NCI-H2196 treated with DMSO at 0.1 percent for 48 hours (cell line): ENCODE results near the gene GID8.

Experiments
- DNase-seq: peaks from one replicate; lab custom pipeline; 2025; ENCODE audit not compliant: unreplicated experiment; lab: John Stamatoyannopoulos, UW

GID8 gene

GRCh38 chr20:62941792-62942191 lies 3.8 kb downstream of the GID8 start:
- DNase-seq = no peak

GRCh38 chr20:62942456-62942855 lies 4.5 kb downstream of the GID8 start:
- no peak for DNase-seq

DNA sequence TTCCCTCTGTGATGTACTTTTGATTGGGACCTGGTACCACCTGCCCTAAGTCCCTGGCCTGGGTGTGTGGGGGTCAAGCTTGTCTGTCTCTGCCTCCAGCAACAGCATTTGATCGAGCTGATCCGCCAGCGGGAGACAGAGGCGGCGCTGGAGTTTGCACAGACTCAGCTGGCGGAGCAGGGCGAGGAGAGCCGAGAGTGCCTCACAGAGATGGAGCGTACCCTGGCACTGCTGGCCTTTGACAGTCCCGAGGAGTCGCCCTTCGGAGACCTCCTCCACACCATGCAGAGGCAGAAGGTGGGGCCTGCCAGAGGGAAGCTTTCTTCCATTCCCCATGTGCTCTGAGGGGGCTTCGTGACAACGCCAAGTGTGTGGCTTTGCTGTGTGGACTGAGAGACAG lies 5.4 kb downstream of the GID8 start:
- no peak for DNase-seq

GRCh38 chr20:62944184-62944583 lies 6.2 kb downstream of the GID8 start:
- no peak for DNase-seq

DNA sequence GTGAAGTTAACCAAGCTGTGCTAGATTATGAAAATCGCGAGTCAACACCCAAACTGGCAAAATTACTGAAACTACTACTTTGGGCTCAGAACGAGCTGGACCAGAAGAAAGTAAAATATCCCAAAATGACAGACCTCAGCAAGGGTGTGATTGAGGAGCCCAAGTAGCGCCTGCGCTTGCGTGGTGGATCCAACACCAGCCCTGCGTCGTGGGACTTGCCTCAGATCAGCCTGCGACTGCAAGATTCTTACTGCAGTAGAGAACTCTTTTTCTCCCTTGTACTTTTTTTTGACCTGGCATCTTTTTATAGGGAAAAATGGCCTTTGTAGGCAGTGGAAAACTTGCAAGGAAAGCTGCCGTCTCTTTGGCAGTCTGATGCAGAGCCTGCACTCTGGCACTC lies 6.8 kb downstream of the GID8 start:
- no peak for DNase-seq

DNA sequence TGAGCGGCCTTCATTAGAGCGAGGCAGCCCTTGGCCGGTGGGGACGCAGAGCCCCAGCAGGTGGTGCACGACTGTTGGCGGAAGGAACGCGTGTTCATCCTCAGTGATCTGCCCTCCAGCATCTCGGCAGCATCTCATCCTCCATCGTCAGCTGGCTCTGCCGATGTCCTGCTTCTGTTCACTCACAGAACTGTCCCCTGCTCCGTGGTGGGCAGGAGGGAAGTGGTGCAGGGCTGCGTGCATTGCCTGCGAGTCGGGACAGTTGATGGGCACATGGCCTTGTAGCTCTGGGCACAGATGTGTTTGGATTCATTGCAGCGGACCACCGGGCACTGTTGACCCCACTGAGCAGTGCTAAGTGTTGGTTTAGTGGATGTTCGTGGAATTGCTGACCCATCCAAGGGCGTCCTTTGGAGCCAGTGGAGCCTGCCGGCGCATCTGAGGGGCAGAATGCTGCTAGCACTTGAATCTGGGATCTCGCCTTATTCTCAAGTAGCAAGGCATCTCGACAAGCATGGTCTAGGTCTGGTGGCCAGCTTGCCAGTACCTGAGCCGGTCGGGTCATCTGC lies 7.9 kb downstream of the GID8 start:
- no peak for DNase-seq

GRCh38 chr20:62946918-62947317 lies 9.0 kb downstream of the GID8 start:
- no peak for DNase-seq

DNA sequence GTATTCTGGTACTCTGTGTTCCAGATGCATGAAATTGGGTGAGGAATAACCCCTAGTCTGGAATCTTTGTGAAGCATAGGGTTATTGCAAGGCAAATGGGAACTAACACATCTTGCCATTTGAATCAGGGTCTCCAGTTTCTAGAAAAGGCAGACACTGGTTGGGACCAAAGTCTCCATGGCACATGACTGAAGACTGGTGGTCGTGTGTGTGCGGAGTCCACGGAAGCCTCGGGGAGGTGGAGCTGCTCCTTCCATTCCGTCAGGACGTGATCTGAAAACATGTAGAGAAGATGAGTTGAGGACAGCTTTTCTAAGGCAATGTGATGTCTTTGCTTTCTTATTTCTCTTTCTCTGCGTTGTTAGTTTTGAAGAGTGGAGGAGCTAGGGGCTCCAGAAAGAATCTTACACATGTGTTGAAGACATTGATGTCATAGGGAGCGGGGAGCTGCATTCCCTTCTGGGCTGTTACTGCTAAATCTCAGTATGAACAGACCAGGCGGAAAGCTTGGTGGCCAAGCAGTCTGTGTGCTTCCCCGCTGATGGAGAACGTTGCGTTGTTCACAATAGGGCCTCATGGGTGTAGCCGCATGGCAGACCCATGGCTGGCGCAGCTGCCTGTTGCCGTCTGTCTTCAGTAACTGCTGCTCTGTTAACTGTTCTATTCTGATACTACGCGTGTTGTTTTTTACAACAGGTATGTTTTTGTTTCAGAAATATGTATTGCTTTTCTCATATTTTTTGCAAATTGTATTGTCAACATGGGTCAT lies 9.8 kb downstream of the GID8 start:
- no peak for DNase-seq

DNA sequence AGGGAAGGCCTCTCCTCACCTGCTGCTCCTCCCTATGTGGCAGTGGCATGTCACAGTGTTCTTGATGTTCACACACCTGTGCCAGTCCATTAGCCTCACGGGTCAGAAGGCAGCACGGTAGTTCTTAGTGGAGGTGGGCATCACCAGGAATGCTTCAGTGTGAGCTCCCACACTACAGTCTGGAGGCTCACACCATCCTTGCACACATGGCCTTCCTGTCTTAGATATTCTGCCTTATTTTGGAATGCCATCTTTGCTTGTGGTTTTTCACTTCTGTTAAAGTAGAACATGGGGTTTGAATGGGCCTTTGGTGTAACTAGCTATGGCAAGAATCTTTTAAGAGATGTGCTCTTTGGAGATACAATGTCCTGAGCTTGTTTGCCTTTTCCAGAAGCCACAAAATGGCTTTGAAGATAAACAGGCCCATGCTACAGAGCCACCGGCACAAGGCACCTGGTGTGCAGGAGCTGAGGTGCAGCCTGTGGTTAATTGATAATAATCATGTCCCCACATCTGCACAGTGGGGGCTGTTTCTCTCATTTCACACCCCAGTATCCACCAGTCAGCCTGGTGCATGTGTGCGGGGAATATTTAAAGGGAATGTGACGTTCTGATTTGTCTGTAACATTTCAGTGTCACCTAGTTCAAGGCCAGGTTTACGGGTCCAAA lies 11.3 kb downstream of the GID8 start:
- DNase-seq = no peak

- DNase-seq = no peak
Observed at GRCh38 chr20:62949962-62950361, 12.0 kb downstream of the GID8 start.

- no peak for DNase-seq
Observed at GRCh38 chr20:62950741-62951140, 12.8 kb downstream of the GID8 start.

DNA sequence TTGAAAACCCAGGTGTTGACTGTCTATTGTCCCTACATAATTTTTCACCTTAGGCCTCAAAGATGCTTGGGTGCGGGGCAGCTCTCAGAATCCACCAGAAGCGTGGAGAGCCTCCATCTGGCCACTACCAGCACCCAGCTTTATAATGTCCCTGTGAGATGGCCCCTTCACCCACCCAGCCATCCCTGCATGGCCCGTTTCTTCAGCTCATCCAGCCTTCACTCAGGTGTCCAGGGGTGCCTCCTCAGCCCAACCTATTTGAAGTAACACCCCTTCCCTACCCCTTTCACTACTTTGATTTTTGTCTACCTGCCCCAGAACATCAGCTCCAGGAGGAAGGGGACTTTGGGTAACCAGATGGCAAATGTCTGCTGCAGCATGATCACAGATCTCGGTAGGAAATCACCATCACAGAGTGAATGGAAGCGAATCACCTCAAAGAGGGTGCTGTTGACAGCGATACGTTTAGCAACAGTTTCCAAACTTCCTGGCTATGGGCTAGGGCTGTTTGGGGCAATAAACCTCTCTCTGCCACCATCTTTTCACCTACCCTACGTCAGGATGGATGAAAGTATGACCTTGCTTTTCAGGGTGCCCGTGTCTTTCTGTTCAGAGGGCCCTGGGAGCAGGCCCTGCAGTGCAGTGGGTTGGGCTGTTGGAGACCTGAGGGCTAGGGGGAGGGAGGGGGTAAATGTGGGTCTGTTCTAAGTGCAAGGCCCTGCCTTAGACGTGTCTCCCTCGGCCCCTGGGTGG lies 13.4 kb downstream of the GID8 start:
- DNase-seq = no peak

DNA sequence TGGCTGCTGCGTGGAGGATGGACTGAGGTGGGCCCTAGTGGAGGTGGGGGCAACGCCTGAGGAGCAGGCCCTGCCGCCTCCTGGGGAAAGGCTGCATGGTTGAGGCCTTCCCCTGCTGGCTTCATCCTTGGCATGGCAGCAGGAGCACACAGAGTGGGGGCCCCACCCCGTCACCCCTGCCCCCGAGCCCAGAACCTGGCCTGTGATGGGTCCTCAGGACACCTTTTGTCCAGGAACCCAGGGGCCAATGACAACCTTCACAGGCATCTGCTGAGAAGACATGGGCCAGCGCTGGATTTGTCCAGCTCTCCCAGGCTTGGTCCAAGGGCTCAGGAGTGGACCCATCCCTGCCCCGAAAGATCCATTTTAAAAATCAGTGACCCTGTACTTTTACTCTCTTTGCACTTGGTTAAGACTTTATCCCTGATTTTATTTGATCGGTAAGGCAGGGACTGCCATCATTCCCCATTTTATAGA lies 14.0 kb downstream of the GID8 start:
- DNase-seq = no peak

GRCh38 chr20:62952373-62952967 lies 14.5 kb downstream of the GID8 start, which contains the start of gene SLC17A9:
Gene SLC17A9, plus strand, starts transcription at chr20:62952709. Its CDS starts 122 bp downstream, at chr20:62952831.
- no peak for DNase-seq

- DNase-seq = no peak
Observed at GRCh38 chr20:62952968-62953838, 15.3 kb downstream of the GID8 start.

GRCh38 chr20:62953839-62954703 lies 16.1 kb downstream of the GID8 start:
- no peak for DNase-seq

- DNase-seq = no peak
Observed at GRCh38 chr20:62955519-62956386, 17.8 kb downstream of the GID8 start.
